ENCODE measurements around the gene FAM120AOS. TPM values are rescaled to one million over a fixed set of nuclear protein-coding genes. Genes with fewer than 3 reads are reported as not detected.
A peak's percentile ranks its signal among the peaks of the same experiment; 100 is the strongest.

Gene FAM120AOS
- total RNA-seq, 1 experiment from 2014 or later, result 50.5 TPM

GRCh38 chr9:93458712-93459111 is 5.3 kb upstream of the FAM120AOS start:
- no peak for DNase-seq
- intact Hi-C loops (cut with micrococcal nuclease; ENCODE audit: unreplicated experiment), result no loop called here
- CTCF ChIA-PET, result no interaction called here
- Mint-ChIP-seq H3K4me1 (ENCODE audit: low read depth, unreplicated experiment) (peaks cover 39% of the 10 kb centered on the region), H3K9me3 (ENCODE audit: low read depth, unreplicated experiment) (peaks cover 2% of the 10 kb centered on the region), H3K36me3 (ENCODE audit: insufficient read depth, unreplicated experiment) (peaks cover 18% of the 10 kb centered on the region), H3K27me3 (ENCODE audit: unreplicated experiment) (no peaks in the 10 kb centered on the region), H3K4me3 (ENCODE audit: low read depth, unreplicated experiment) (no peak overlapping the region), H3K27ac (ENCODE audit: unreplicated experiment) (peak overlapping the region; percentile 39)
- no peak for TF ChIP-seq CTCF (IDR thresholded peaks at IDR 0.05; ENCODE audit: unreplicated experiment)
- no TSS peak for BruUV-seq (replicated peaks)

- H3K27ac Mint-ChIP-seq (ENCODE audit: unreplicated experiment), result no peak overlapping the region
- DNase-seq, result no peak
- intact Hi-C loops (cut with micrococcal nuclease; ENCODE audit: unreplicated experiment), result no loop called here
- no peaks in the 10 kb centered on the region for H3K27me3 Mint-ChIP-seq (ENCODE audit: unreplicated experiment)
- CTCF ChIA-PET, result no interaction called here
- peaks cover 2% of the 10 kb centered on the region for H3K9me3 Mint-ChIP-seq (ENCODE audit: low read depth, unreplicated experiment)
- peak overlapping the region; percentile 37 for H3K4me3 Mint-ChIP-seq (ENCODE audit: low read depth, unreplicated experiment)
- peaks cover 36% of the 10 kb centered on the region for H3K4me1 Mint-ChIP-seq (ENCODE audit: low read depth, unreplicated experiment)
- no peak for TF ChIP-seq CTCF (IDR thresholded peaks at IDR 0.05; ENCODE audit: unreplicated experiment)
- no TSS peak for BruUV-seq (replicated peaks)
- H3K36me3 Mint-ChIP-seq (ENCODE audit: insufficient read depth, unreplicated experiment), result peaks cover 29% of the 10 kb centered on the region
Observed at GRCh38 chr9:93457006-93457405, 3.6 kb upstream of the FAM120AOS start.

GRCh38 chr9:93456504-93456903 is 3.1 kb upstream of the FAM120AOS start:
- intact Hi-C loops (cut with micrococcal nuclease; ENCODE audit: unreplicated experiment), result no loop called here
- TF ChIP-seq CTCF (IDR thresholded peaks at IDR 0.05; ENCODE audit: unreplicated experiment), result no peak
- no peak for DNase-seq
- Mint-ChIP-seq H3K9me3 (ENCODE audit: low read depth, unreplicated experiment) (peaks cover 2% of the 10 kb centered on the region), H3K27ac (ENCODE audit: unreplicated experiment) (no peak overlapping the region), H3K4me1 (ENCODE audit: low read depth, unreplicated experiment) (peaks cover 36% of the 10 kb centered on the region), H3K36me3 (ENCODE audit: insufficient read depth, unreplicated experiment) (peaks cover 32% of the 10 kb centered on the region), H3K4me3 (ENCODE audit: low read depth, unreplicated experiment) (peak overlapping the region; percentile 37), H3K27me3 (ENCODE audit: unreplicated experiment) (no peaks in the 10 kb centered on the region)
- no TSS peak for BruUV-seq (replicated peaks)
- CTCF ChIA-PET, result no interaction called here

GRCh38 chr9:93456022-93456421 is 2.6 kb upstream of the FAM120AOS start:
- Mint-ChIP-seq H3K9me3 (ENCODE audit: low read depth, unreplicated experiment) (peaks cover 2% of the 10 kb centered on the region), H3K4me3 (ENCODE audit: low read depth, unreplicated experiment) (peak overlapping the region; percentile 37), H3K4me1 (ENCODE audit: low read depth, unreplicated experiment) (peaks cover 36% of the 10 kb centered on the region), H3K27ac (ENCODE audit: unreplicated experiment) (no peak overlapping the region), H3K27me3 (ENCODE audit: unreplicated experiment) (no peaks in the 10 kb centered on the region), H3K36me3 (ENCODE audit: insufficient read depth, unreplicated experiment) (peaks cover 35% of the 10 kb centered on the region)
- intact Hi-C loops (cut with micrococcal nuclease; ENCODE audit: unreplicated experiment), result no loop called here
- no peak for DNase-seq
- no peak for TF ChIP-seq CTCF (IDR thresholded peaks at IDR 0.05; ENCODE audit: unreplicated experiment)
- BruUV-seq (replicated peaks), result no TSS peak
- CTCF ChIA-PET, result no interaction called here
